Immature natural killer cell (primary cell): ENCODE data around the gene ACTR3. TPM values are rescaled to one million over a fixed set of nuclear protein-coding genes. Genes with fewer than 3 reads are reported as not detected.
"Not testable (repeated sequence)": the region's sequence is repeated elsewhere in the genome, so short reads cannot be mapped to it uniquely, and the experiment has no call there.

Experiments used
- DNase-seq, 3 donors: peaks; one replicate each; pipeline ENCODE4 v3.0.0; 2022; ENCODE audit warnings: mixed read lengths in 1 of 3
- H3K27ac Mint-ChIP-seq, 6 donors: one replicate each; pipeline ENCODE4 v1.8.0; 2020; ENCODE audit warnings: mixed read lengths in 6 of 6, mild to moderate bottlenecking in 5 of 6, inconsistent platforms in 4 of 6, moderate library complexity in 3 of 6
- H3K27me3 Mint-ChIP-seq, 3 donors: one replicate each; pipeline ENCODE4 v1.8.0; 2020 to 2021; ENCODE audit warnings: low read depth in 3 of 3, mild to moderate bottlenecking in 3 of 3, mixed read lengths in 3 of 3, moderate library complexity in 3 of 3, inconsistent platforms in 1 of 3
- H3K36me3 Mint-ChIP-seq, 3 donors: one replicate each; pipeline ENCODE4 v1.8.0; 2020; ENCODE audit warnings: mixed read lengths in 3 of 3, inconsistent platforms in 2 of 3, mild to moderate bottlenecking in 2 of 3
- H3K4me1 Mint-ChIP-seq, 2 donors: one replicate each; pipeline ENCODE4 v1.8.0; 2020; ENCODE audit warnings: inconsistent platforms in 2 of 2, mild to moderate bottlenecking in 2 of 2, mixed read lengths in 2 of 2, moderate library complexity in 1 of 2
- H3K4me3 Mint-ChIP-seq, 5 donors: one replicate each; pipeline ENCODE4 v1.8.0; 2020; ENCODE audit warnings: mild to moderate bottlenecking in 5 of 5, mixed read lengths in 5 of 5, inconsistent platforms in 3 of 5, moderate library complexity in 3 of 5
- H3K9me3 Mint-ChIP-seq, 6 donors: one replicate each; pipeline ENCODE4 v1.8.0; 2020; ENCODE audit warnings: mild to moderate bottlenecking in 6 of 6, mixed read lengths in 6 of 6, inconsistent platforms in 4 of 6, moderate library complexity in 3 of 6
- polyA plus RNA-seq, 3 donors: library from polyadenylated mRNA; unstranded; fragments of 300-500 nt; fragmentation: Illumina TruSeq; gene quantifications; one replicate each; pipeline ENCODE4 v1.2.3, GENCODE V29; 2021

The ACTR3 gene
- polyA plus RNA-seq = 100 to 1,000 TPM; 501 to 732 (median 726) TPM

DNA sequence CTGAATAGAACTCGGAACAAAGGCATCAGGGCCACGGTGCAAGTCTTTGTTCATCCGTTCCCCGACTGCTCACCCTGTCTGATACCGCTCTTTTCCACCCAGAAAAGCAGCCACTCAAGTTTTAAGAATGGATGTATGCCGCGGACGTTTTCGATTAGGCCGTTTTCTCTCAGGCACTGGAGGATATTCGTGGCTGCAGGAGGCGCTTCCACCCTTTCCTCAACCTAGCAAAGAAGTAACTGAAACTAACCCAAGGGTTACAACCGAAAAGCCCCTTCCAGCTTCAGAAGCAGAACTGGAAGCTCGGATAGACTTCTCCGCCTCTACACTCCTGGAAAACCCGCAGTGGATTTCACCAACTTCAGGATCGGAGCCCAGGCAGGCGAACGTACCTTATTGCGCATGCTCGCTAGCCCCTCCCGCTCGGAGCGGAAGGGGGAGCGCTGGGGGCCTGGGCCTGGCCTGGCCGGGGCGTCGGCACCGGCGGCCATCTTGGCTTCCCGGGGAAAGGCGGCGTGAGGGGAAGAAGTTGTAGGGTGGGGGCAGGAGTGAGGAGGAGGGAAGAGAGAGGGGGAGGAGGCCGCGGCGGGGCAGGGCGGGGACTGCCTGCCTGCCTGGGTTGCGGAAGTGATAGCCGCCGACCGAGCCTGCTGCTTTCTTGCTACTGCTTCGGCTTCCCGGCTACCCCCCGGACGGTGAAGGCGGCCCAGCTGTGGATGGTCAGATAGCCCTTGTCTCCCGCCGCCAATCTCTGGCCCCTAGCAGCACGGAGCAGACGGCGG lies at the start of gene ACTR3:
ACTR3 (plus strand) TSS at position 619 of the 782 bp plus-strand sequence. CDS start 191 bp downstream, outside the sequence.
- Mint-ChIP-seq H3K27ac (peak within 1 kb of the TSS; percentile 96 to 99 (median 99)), H3K9me3 (no peaks in the 10 kb centered on the region), H3K4me3 (peak within 1 kb of the TSS; percentile 97 to 100 (median 99)), H3K4me1 (peaks cover 86 to 88% of the 10 kb centered on the region in 2 donors), H3K36me3 (peaks cover 4 to 9% (median 9%) of the 10 kb centered on the region in 3 donors), H3K27me3 (peaks cover 10 to 13% (median 11%) of the 10 kb centered on the region in 3 donors)
- peak; percentile 98 for DNase-seq

DNA sequence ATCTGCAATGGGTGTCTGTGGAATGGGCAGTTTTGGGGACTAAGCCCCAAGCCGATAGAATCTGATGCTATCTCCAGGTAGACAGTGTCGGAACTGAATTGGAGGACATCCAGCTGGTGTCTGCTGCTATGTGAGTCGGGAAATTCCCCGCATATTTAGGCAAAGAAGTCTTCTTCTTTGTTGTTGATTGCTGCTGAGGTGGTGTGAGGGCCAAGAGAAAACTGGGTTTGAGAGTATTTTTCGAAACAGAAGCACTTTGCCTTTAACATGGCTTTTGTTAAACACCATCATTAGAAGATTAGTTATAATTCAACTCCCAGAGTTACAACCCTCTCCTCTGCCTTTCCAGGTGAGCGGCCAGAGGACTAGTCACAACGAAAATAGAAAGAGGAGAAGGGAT lies 49.4 kb upstream of the ACTR3 start:
- Mint-ChIP-seq H3K27ac (peak overlapping the region in 1 of 6 donors; percentile 12), H3K4me3 (no peak overlapping the region), H3K9me3 (no peaks in the 10 kb centered on the region), H3K4me1 (no peaks in the 10 kb centered on the region), H3K27me3 (peaks cover 0 to 2% (median 0%) of the 10 kb centered on the region in 3 donors), H3K36me3 (peaks cover 9 to 24% (median 24%) of the 10 kb centered on the region in 3 donors)
- DNase-seq = no peak

DNA sequence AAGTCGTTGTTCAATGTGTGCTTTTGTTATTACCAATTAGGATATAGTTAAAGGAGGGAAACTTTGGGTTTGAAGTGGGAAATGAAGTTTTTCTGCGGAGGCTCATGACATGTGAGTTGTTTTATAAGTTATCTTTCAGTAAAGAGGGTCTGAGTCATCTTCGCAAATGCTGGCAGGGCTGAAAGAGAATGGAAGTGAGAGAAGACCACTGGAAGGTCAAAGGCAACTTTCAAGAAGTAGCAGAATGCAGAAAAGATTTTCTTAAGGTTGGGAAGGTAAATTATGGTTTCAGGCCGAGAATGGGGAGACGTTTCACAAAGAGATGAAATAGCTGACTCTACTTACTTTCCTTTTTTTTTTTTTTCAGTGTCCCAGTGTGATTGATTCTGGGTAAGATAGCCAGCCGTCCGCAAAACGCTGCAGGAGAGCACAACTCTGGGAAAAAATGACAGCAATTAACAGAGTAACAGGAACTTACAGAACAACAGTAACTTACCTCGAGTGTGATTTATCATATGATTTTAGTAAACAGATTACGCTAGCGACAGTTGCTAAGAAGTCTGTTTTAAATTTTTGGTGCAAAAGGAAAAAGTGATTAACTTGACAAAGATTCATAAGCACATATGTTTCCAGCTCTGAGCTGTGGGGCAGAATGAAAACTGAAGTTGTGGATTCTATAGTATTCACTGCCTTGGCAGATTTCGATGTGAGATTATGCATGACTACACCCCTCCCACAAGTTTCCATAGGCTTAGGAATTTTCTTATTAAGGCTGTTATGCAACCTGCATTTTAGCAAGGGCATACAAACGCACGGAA lies 46.8 kb upstream of the ACTR3 start:
- H3K36me3 Mint-ChIP-seq = peaks cover 23 to 47% (median 32%) of the 10 kb centered on the region in 3 donors
- H3K27me3 Mint-ChIP-seq = peaks cover 0 to 2% (median 0%) of the 10 kb centered on the region in 3 donors
- DNase-seq = no peak
- no peak overlapping the region for H3K4me3 Mint-ChIP-seq
- no peaks in the 10 kb centered on the region for H3K9me3 Mint-ChIP-seq
- no peaks in the 10 kb centered on the region for H3K4me1 Mint-ChIP-seq
- H3K27ac Mint-ChIP-seq = no peak overlapping the region

DNA sequence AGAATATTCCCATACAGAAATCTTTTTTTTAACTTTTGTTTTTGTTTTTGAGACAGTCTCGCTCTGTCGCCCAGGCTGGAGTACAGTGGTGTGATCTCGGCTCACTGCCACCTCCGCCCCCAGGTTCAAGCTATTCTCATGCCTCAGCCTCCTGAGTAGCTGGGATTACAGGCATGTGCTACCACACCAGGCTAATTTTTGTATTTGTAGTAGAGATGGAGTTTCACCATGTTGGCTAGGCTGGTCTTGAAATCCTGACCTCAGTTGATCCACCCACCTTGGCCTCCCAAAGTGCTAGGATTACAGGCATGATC lies 46.2 kb upstream of the ACTR3 start:
- DNase-seq, H3K4me3 Mint-ChIP-seq, H3K9me3 Mint-ChIP-seq, H3K27ac Mint-ChIP-seq, H3K27me3 Mint-ChIP-seq, H3K4me1 Mint-ChIP-seq: not testable (repeated sequence)
- H3K36me3 Mint-ChIP-seq = peaks cover 23 to 47% (median 32%) of the 10 kb centered on the region in 3 donors

DNA sequence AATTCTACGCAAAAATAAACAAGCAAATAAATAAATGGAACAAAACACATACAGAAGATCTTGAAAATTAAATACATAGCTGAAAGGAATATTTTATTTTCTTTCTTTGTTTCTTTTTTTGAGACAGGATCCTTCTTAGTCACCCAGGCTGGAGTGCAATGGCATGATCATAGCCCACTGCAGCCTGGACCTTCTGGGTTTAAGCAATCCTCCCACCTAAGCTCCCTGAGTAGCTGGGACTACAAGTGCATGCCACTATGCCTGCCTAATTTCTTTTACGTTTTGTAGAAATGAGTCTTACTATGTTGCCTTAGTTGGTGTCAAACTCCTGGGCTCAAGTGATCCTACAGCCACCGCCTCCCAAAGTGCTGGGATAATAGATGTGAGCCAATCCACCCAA lies 44.6 kb upstream of the ACTR3 start:
- Mint-ChIP-seq H3K4me3 (no peak overlapping the region), H3K36me3 (peaks cover 23 to 46% (median 28%) of the 10 kb centered on the region in 3 donors), H3K9me3 (no peaks in the 10 kb centered on the region), H3K27me3 (no peaks in the 10 kb centered on the region), H3K4me1 (no peaks in the 10 kb centered on the region), H3K27ac (no peak overlapping the region)
- DNase-seq = no peak

DNA sequence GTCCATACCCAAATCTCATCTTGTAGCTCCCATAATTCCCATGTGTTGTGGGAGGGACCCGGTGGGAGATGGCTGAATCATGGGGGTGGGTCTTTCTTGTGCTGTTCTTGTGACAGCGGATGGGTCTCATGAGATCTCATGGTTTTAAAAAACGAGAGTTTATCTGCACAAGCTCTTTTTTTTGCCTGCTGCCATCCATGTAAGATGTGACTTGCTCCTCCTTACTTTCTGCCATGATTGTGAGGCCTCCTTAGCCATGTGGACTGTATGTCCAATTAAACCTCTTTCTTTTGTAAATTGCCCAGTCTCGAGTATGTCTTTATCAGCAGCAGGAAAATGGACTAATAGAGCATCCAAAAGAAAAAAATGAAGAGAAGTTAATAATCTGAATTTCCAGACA lies 44.1 kb upstream of the ACTR3 start:
- H3K4me3 Mint-ChIP-seq, H3K9me3 Mint-ChIP-seq, H3K27me3 Mint-ChIP-seq, H3K27ac Mint-ChIP-seq, DNase-seq, H3K4me1 Mint-ChIP-seq: not testable (repeated sequence)
- peaks cover 23 to 46% (median 23%) of the 10 kb centered on the region in 3 donors for H3K36me3 Mint-ChIP-seq

DNA sequence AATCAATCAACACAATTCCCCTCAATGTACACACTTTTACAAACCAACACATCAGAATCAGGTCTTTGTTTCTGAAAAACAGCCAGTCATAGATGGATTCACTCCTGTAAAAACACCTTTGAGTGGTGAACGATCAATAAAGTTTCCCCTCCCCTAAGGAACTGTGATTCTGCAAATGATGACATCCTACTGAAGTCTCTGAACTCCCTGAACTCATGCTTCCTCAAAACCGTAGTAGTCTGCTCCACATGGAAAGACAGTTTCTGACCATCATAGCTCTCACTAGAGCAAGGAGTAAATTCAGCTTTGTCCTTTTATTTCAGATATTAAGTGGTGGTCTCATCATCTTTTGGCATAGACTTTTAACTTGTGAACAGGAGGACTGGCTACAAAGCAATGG lies 43.5 kb upstream of the ACTR3 start:
- DNase-seq = no peak
- Mint-ChIP-seq H3K36me3 (peaks cover 23 to 48% (median 23%) of the 10 kb centered on the region in 3 donors), H3K9me3 (no peaks in the 10 kb centered on the region), H3K4me3 (no peak overlapping the region), H3K4me1 (no peaks in the 10 kb centered on the region), H3K27ac (no peak overlapping the region), H3K27me3 (no peaks in the 10 kb centered on the region)

DNA sequence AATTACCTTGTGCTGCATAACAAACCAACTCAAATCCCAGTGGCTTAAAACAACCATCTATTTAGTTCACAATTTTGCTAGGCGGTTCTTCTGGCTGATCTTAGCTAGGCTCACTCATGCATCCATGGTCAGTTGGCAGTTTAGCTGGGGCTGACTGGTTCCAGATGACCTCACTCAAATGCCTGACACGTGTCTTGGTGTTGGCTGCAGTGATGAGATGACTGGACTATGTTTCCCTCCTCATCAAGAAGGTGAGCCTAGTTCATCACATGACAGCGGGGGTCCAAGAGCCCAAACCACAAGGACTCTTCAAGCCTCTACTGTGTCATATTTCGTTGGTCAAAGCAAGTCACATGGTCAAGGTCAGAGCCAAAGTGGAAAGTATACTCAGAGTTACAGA lies 42.7 kb upstream of the ACTR3 start:
- no peaks in the 10 kb centered on the region for H3K27me3 Mint-ChIP-seq
- no peak overlapping the region for H3K4me3 Mint-ChIP-seq
- no peaks in the 10 kb centered on the region for H3K9me3 Mint-ChIP-seq
- H3K36me3 Mint-ChIP-seq = peaks cover 23 to 48% (median 23%) of the 10 kb centered on the region in 3 donors
- H3K4me1 Mint-ChIP-seq = no peaks in the 10 kb centered on the region
- DNase-seq = no peak
- H3K27ac Mint-ChIP-seq = no peak overlapping the region

DNA sequence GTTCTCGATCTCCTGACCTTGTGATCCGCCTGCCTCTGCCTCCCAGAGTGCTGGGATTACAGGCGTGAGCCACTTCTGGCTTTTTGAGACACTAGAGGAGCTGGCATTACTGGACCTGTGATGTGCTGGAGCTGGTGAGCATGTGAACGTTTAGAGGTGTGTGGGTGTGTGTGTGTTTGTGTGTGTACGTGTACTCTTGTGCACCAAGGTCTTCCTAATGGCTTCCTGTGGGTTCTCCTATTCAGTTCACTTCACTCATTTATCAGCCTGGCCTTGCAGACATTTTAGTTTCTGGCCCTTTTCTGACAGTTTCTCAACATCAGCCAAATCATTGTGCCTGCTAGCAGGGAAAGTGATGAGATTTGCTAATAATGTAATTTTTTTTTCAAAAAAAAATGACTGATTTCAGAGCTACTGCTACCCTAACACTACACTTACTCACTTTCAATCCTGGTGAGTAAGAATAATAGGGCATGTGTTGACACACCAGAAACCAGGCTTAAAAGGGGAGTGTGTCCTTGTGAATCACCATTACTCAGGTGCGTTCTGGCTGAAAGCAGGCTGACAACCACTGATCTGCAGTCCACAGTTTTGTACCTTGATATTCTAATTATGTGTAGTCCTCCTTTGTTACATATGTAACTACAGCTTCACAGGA lies 41.0 kb upstream of the ACTR3 start:
- H3K4me1 Mint-ChIP-seq = no peaks in the 10 kb centered on the region
- no peak overlapping the region for H3K4me3 Mint-ChIP-seq
- peaks cover 0 to 2% (median 0%) of the 10 kb centered on the region in 3 donors for H3K27me3 Mint-ChIP-seq
- peaks cover 18 to 42% (median 18%) of the 10 kb centered on the region in 3 donors for H3K36me3 Mint-ChIP-seq
- no peaks in the 10 kb centered on the region for H3K9me3 Mint-ChIP-seq
- no peak for DNase-seq
- no peak overlapping the region for H3K27ac Mint-ChIP-seq

DNA sequence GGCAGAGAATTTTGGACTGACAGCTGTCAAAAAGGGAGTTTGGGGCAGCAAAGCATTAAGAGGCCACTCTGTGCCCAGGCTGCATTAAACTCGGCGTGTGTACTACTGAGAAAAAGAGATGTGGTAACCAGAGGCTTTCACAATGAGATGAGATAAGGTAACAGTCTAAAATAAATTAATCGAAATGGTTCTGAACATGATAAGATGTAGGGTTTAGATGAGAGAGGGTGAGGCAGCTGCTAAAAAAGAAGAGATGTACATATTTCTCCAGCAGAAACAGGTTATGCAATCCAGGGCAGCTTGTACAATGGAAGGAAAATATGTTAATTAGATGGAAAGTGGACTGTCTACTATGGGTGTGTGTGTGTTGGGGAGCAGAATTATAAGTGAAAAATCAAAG lies 39.2 kb upstream of the ACTR3 start:
- no peak overlapping the region for H3K27ac Mint-ChIP-seq
- H3K9me3 Mint-ChIP-seq = no peaks in the 10 kb centered on the region
- peaks cover 0 to 2% (median 0%) of the 10 kb centered on the region in 3 donors for H3K27me3 Mint-ChIP-seq
- H3K4me1 Mint-ChIP-seq = no peaks in the 10 kb centered on the region
- no peak overlapping the region for H3K4me3 Mint-ChIP-seq
- peaks cover 21 to 42% (median 23%) of the 10 kb centered on the region in 3 donors for H3K36me3 Mint-ChIP-seq
- no peak for DNase-seq

DNA sequence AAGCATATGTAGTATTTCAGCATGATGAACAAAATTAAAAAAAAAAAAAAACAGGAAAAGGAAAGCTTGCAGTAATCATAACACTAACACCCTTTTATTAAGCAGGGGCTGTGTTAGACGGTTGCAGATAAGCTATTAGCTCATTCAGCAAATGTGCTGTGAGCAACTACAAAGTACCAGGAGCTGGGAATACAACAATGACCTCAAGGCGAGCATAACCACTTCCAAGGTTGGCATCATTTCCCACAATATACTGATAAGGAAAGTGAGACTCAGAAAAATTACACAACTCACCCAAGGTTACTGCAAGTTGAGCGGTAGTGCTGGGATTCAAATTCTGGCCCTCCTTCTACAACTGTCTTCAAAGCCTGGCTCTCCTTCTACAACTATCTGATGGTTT lies 38.2 kb upstream of the ACTR3 start:
- no peak overlapping the region for H3K27ac Mint-ChIP-seq
- no peaks in the 10 kb centered on the region for H3K4me1 Mint-ChIP-seq
- peaks cover 14 to 33% (median 21%) of the 10 kb centered on the region in 3 donors for H3K36me3 Mint-ChIP-seq
- no peak for DNase-seq
- no peak overlapping the region for H3K4me3 Mint-ChIP-seq
- H3K27me3 Mint-ChIP-seq = peaks cover 0 to 2% (median 0%) of the 10 kb centered on the region in 3 donors
- H3K9me3 Mint-ChIP-seq = no peaks in the 10 kb centered on the region

DNA sequence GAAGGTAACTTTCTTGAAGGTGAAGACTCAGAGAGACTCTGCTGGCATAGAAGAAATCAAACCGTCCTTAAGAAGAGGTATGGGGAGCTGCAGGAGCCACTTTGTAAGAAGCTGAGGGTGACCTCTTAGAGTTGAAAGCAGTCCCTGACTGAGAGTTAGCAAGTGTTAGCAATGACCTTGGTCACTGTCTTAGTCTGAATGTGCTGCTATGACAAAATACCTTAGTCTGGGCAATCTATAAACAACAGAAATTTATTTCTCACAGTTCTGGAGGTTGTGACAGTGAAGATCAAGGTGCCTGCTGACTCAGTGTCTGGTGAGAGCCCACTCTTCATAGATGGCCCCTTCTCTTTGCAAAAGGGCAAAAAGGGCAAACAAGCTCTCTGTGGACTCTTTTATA lies 35.7 kb upstream of the ACTR3 start:
- Mint-ChIP-seq H3K27ac (no peak overlapping the region), H3K36me3 (peaks cover 20 to 28% (median 21%) of the 10 kb centered on the region in 3 donors), H3K9me3 (no peaks in the 10 kb centered on the region), H3K4me1 (no peaks in the 10 kb centered on the region), H3K4me3 (no peak overlapping the region), H3K27me3 (peaks cover 0 to 8% (median 0%) of the 10 kb centered on the region in 3 donors)
- no peak for DNase-seq

DNA sequence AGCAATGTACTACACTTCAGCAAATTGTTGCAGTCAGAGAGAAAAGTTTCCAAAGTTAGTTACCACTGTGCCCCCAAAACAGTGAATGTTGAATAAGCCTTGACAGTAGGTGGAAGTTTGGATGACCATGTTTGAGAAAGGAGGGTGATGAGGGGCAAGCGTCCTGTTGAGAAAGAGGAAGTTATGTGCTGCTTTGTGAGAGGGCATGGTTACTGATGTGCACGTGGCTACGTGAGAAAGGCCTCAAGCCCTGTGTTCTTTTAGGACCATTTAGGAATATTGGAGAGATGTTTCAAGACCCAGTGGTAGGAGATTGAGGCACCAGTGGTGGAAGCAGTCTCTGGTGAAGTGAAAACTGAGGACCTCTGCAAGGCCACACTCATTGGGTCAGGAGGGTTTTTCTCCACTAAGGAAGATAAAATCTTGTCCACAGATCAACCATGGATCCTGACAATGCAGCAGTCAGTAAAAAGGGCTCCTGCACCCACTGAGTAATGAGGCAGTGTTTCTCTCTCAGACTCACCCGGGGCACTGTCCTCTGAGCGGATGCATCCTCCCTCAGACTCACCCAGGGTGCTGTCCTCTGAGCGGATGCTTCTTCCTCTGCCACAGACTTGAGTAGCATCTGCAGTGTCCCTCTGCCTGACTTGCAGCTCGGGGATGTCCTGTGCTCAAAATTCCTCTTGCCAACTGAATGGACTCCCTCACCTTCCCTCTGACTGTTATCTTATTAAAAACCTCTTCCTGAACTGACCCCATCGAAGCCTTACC lies 34.7 kb upstream of the ACTR3 start:
- no peak for DNase-seq
- Mint-ChIP-seq H3K4me3 (no peak overlapping the region), H3K9me3 (no peaks in the 10 kb centered on the region)

More for the DNA sequence above, 34.7 kb upstream of the ACTR3 start:
- no peaks in the 10 kb centered on the region for H3K4me1 Mint-ChIP-seq
- H3K27me3 Mint-ChIP-seq = peaks cover 0 to 8% (median 0%) of the 10 kb centered on the region in 3 donors
- peaks cover 19 to 32% (median 20%) of the 10 kb centered on the region in 3 donors for H3K36me3 Mint-ChIP-seq
- peak overlapping the region in 1 of 6 donors; percentile 9 for H3K27ac Mint-ChIP-seq
